Right renal pelvis (tissue), 4 donors: ENCODE data around the gene ZNF362. TPM values are rescaled to one million over a fixed set of nuclear protein-coding genes. Genes with fewer than 3 reads are reported as not detected.
"Not testable (repeated sequence)": the region's sequence is repeated elsewhere in the genome, so short reads cannot be mapped to it uniquely, and the experiment has no call there.

Source experiments
- DNase-seq, 4 donors: peaks; one replicate each; pipeline ENCODE4 v3.0.0-alpha.2; 2013; ENCODE audit warnings: low read depth in 4 of 4, low spot score in 3 of 4, missing footprints in 1 of 4
- polyA plus RNA-seq, 4 donors: library from polyadenylated mRNA; unstranded; fragments of 120-200 nt; gene quantifications; one replicate each; pipeline ENCODE4 v1.2.1, GENCODE V29; 2013; ENCODE audit not compliant: insufficient read length in 4 of 4

The ZNF362 gene
- polyA plus RNA-seq, 4 donors = 59.2 to 66.0 (median 60.3) TPM

- DNase-seq = no peak
Measured at GRCh38 chr1:33302325-33302724, 46.0 kb downstream of the ZNF362 start.

- no peak for DNase-seq
Measured at GRCh38 chr1:33305016-33305415, 48.7 kb downstream of the ZNF362 start.

DNA sequence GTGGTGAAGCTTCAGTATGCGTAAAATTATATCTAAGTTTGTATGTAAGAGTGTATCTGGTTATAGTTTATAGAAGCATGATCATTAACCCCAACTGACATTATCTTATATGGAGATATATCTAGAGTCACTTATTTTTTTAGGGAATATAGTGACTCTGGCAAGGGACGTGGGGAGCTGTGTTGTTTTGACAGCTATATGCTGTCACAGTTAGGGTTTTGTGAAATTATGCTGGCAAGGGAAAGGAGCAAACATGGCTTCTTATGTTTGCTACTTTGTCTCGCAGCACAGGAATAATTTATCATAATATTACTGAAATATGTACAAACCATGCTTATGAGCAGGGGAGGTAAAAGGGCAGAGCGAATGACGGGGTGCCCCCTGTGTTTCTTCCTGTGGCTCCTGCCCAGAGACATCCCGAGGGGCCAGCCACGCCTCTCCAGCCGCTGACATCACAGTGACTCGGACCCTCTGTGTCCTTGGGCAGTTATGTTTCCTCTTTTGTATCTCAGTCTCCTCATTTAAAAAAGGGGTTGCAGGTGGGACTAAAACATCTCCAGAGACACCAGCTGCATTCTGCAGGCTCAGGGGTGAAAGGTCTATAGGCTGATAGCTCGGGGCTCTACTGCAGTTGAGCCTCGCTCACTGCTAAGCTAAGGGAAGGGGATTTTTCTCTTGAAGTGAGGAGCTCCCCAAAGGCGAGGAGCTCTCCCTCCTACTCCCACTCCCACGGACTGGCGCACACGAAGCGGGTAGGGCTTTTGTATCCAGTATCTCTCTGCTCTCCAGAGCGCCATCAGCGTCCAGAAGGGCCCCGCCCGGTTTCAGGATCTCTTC, 49.7 kb downstream of the ZNF362 start:
- no peak for DNase-seq

- no peak for DNase-seq
Measured at GRCh38 chr1:33306653-33307493, 50.6 kb downstream of the ZNF362 start.

GRCh38 chr1:33307494-33307864, 51.2 kb downstream of the ZNF362 start:
- no peak for DNase-seq

DNA sequence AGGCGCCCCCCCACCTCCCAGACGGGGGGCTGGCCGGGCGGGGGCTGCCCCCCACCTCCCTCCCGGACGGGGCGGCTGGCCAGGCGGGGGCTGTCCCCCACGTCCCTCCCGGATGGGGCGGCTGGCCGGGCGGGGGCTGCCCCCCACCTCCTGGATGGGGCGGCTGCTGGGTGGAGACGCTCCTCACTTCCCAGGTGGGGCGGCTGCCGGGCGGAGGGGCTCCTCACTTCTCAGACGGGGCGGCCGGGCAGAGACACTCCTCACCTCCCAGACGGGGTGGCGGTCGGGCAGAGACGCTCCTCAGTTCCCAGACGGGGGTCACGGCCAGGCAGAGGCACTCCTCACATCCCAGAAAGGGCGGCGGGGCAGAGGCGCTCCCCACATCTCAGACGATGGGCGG, 53.1 kb downstream of the ZNF362 start:
- DNase-seq = not testable (repeated sequence)

- DNase-seq = no peak
Measured at GRCh38 chr1:33310702-33311101, 54.4 kb downstream of the ZNF362 start.

DNA sequence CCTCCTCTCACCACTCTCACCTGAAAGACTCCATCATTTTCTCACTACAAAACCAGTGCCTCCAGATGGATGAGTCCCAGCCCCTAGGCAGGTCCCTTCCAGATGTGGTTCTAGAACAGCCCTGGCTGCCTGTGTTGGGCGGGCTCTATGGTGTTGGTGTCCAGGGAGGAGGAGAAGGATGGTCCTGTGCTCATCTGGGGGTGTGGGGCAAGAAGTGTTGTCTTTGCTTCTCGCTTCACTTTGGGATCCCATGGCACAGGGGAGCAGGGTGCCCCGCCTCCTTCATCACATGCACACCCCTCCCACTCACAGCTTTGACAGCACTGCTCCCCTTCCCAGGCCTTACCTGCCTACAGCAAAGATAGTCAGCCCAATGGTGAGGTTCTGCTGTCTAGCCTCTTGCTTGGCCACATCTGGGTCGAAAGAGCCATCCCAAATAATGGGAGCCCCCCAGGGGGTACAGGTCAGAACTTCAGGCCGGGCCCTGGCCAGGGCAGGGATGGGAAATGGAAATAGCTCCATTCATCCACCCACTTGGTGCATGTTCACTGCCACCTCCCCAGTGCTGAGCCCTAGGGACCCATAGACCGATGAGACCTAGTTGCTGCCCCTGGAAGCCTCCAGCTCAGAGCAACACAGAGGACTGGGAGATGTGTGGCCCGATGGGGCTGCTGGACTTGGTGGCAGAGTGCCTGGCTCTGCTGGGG, 55.6 kb downstream of the ZNF362 start:
- no peak for DNase-seq

GRCh38 chr1:33312413-33312749, 56.1 kb downstream of the ZNF362 start:
- no peak for DNase-seq

GRCh38 chr1:33314416-33314815, 58.1 kb downstream of the ZNF362 start:
- no peak for DNase-seq

- DNase-seq = no peak
Measured at GRCh38 chr1:33316601-33317000, 60.3 kb downstream of the ZNF362 start.

DNA sequence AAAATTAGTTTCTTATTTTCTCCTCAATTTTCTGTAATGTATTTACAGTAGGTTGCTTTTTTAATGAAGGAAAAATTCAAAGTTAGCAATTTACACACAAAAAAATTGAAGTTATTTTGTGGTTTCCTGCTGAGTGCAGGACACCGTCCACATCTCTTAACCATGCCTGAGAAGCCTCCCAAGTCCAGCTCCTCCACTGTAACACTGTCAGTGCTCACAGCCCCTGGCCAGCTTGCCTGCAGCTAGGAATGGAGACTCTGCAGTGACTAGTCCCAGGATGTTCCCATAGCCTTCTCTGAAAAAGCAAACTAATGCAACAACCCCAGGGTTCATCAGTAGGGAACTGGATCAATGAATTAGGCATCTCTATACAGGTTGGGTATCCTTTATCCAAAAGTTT, 61.1 kb downstream of the ZNF362 start:
- DNase-seq = no peak

DNA sequence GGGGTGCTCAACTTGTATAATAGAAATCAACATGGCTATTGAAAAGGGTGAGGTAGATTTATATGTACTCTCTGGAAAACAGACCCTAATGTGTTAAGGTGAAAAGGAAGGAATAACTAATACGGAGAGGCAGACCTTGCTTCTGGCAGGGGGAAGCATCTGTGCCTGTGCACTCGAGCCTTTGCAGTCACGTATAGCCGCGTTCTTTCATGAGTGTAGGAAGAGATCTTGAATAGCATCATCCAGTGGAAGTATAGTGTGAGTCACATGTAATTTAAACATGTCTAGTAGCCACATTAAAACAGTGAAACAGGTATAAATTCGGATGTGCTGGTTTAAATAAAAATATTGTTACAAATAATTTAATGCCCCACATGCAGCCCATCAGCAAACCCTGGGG, 61.7 kb downstream of the ZNF362 start:
- DNase-seq = no peak

DNA sequence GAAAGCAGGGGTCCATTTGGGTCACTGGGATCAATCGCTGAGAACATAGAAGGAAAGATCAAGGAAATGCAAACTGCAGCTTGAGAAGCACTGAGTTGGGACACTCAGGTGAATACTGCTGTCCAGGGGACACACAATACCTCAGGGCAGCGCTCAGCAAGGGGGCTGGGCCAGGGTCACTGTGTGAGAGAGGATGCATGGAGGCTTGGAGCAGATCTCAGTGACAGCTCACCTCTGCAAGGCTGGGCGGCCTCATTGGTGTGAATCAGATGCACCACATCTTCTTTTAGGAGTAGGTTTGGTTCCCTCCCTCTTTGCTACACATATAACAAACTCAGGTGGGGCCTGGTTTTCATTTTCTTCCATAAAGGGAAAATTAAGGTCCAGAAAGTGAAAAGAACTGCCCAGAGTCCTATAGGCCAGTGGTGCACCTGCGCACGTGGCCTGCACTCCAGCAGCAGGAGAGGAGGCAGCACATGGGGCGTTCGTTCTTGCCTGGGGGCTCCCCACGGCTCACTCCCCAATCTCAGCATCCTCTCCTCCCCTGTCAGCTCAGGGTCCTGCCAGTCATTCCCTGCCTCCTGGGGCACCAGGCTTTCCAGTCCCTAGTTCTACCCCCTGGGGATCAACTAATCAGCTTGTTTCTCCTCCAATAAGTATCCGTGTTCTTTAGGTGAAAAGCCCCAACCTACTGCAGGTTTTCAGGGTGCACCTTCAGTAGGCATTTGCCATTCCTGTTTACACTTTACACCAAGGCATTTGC, 63.1 kb downstream of the ZNF362 start:
- no peak for DNase-seq

- no peak for DNase-seq
Measured at GRCh38 chr1:33319949-33320618, 63.8 kb downstream of the ZNF362 start.

- DNase-seq = no peak
Measured at GRCh38 chr1:33320619-33321165, 64.4 kb downstream of the ZNF362 start, which contains the start of gene A3GALT2. Gene A3GALT2, minus strand, starts transcription at chr1:33321098. Its CDS starts 0 bp downstream, at chr1:33321098.

DNA sequence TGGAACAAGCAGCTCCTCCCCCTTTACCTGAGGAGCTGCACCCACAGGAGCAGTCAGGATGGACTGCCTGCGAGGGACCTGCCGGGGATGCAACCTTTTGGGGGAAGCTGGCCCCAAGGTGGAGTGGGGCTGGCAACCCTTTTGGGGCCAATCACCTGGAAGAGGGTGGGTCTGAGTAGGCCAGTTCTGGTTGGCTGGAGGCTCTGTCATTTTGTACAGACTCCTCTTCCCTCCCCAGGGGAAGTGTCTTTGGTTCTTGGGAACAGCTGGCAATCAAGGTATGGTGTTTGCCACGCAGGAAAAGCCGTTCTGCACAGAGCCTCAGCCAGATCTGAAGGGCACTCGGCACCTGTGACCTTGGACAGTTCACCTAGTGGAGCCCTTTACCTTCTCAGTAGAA, 64.9 kb downstream of the ZNF362 start:
- no peak for DNase-seq

DNA sequence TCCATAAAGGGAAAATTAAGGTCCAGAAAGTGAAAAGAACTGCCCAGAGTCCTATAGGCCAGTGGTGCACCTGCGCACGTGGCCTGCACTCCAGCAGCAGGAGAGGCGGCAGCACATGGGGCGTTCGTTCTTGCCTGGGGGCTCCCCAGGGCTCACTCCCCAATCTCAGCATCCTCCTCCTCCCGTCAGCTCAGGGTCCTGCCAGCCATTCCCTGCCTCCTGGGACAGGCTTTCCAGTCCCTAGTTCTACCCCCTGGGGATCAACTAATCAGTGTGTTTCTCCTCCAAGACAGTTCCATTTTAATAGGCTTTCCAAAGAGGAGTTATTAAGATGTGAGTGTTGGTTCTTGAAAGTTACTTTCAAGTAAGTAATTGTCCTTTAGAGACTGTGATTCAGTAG, 65.8 kb downstream of the ZNF362 start:
- DNase-seq = no peak

DNA sequence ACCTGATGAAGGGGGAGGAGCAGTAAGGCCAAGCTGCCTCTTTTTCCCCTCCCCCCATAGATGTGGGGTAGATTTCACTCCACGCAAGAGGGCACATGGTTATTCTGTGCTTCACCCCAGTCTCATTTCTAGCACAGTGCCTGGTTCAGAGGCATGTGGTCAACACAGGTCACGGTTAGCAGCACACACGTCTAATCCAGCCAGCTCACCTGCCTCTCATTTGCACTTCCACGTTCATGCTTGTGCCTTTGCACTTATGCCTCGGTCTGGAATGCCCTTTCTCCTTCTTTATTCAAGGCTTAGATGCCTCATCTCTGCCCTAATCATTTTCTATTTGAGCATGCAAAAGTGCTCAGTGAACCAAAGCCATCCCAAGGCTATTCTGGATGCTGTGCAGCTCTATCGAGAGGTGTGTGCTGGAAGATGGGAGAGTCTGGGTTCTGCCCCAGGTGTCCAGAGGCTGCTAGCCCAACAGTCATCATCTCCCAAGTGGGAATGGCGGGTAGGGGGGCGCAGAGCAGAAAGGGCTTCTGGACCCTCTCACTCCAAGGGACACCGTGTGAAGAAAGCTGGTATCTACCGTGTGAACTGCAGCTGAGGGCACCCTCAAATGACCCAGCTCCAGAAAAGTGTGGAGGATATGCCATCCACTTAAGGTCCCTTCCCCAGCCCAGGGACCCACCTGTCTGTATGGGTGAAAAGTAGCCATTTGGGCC, 66.7 kb downstream of the ZNF362 start:
- DNase-seq = no peak
